ENCODE results near the gene ZFTA.

DNA sequence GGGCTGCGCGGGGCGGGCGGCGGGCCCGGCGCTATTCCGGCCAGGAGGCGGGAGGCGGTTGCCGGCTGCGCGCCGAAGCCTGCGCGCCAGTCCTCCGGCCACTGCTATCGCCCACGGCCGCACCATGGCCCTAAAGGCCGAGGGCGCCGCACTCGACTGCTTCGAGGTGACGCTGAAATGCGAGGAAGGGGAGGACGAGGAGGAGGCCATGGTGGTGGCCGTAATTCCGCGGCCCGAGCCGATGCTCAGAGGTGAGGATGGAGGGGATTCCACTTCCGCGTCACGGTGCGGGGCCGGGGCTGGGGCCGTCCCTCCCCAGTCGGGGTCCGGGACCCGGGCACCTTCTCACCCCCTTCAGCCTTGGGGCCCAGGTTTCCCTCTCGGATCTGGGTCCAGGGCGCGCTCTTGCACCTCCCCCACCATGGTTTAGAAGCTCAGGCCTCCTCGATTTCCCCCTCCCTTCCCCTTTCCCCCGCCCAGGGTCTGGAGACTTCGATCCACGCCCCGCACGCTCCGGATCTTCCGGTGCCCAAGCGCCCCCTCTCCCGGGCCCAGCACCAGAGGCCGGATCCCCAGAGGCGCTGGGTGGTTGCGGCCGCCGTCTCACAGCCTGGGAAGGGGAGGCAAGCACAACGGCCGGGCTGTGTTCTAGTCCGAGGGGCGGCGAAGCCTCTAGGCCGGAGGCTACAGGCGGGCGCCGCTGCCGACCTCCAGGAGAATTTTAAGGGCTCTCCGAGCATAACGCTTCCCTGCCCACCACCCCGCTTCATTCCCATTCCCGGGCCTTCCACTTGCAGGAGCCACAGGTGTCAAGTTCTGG is 45.2 kb upstream of the ZFTA start:
- no peak for TF ChIP-seq POLR2AphosphoS5 (IDR thresholded peaks at IDR 0.05)
- TF ChIP-seq, protein P1, sequence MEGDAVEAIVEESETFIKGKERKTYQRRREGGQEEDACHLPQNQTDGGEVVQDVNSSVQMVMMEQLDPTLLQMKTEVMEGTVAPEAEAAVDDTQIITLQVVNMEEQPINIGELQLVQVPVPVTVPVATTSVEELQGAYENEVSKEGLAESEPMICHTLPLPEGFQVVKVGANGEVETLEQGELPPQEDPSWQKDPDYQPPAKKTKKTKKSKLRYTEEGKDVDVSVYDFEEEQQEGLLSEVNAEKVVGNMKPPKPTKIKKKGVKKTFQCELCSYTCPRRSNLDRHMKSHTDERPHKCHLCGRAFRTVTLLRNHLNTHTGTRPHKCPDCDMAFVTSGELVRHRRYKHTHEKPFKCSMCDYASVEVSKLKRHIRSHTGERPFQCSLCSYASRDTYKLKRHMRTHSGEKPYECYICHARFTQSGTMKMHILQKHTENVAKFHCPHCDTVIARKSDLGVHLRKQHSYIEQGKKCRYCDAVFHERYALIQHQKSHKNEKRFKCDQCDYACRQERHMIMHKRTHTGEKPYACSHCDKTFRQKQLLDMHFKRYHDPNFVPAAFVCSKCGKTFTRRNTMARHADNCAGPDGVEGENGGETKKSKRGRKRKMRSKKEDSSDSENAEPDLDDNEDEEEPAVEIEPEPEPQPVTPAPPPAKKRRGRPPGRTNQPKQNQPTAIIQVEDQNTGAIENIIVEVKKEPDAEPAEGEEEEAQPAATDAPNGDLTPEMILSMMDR (IDR thresholded peaks at IDR 0.05): no peak

Measured in esophagus muscularis mucosa (tissue), 3 donors.